Measurements from ENCODE around the gene CR2. TPM values are rescaled to one million over a fixed set of nuclear protein-coding genes. Genes with fewer than 3 reads are reported as not detected.
"Not testable (repeated sequence)": the region's sequence is repeated elsewhere in the genome, so short reads cannot be mapped to it uniquely, and the experiment has no call there.

CR2 gene
- total RNA-seq, 2 donors from 2014 or later = not detected

GRCh38 chr1:207431508-207431907, 22.6 kb upstream of the CR2 start:
- H3K27me3 ChIP-seq = no peaks in the 10 kb centered on the region
- no peaks in the 10 kb centered on the region for H3K9me3 ChIP-seq
- no peak for DNase-seq (ENCODE audit: low spot score)
- H3K4me3 ChIP-seq = no peak overlapping the region
- H3K4me1 ChIP-seq = no peaks in the 10 kb centered on the region
- no peak overlapping the region for H3K27ac ChIP-seq
- TF ChIP-seq CTCF (IDR thresholded peaks at IDR 0.05) = no peak
- H3K36me3 ChIP-seq = no peaks in the 10 kb centered on the region

- Histone ChIP-seq H3K4me1 (no peaks in the 10 kb centered on the region), H3K27me3 (no peaks in the 10 kb centered on the region), H3K4me3 (no peak overlapping the region), H3K27ac (no peak overlapping the region), H3K9me3 (no peaks in the 10 kb centered on the region), H3K36me3 (no peaks in the 10 kb centered on the region)
- DNase-seq (ENCODE audit: low spot score) = no peak
- no peak for TF ChIP-seq CTCF (IDR thresholded peaks at IDR 0.05)
Measured at GRCh38 chr1:207433435-207433834, 20.7 kb upstream of the CR2 start.

GRCh38 chr1:207436746-207437145, 17.4 kb upstream of the CR2 start:
- H3K4me1 ChIP-seq; H3K27me3 ChIP-seq; DNase-seq (ENCODE audit: low spot score); H3K27ac ChIP-seq; H3K9me3 ChIP-seq; H3K4me3 ChIP-seq; H3K36me3 ChIP-seq: not testable (repeated sequence)

- Histone ChIP-seq H3K27me3 (no peaks in the 10 kb centered on the region), H3K4me3 (no peak overlapping the region), H3K36me3 (no peaks in the 10 kb centered on the region), H3K4me1 (no peaks in the 10 kb centered on the region), H3K27ac (no peak overlapping the region), H3K9me3 (no peaks in the 10 kb centered on the region)
- TF ChIP-seq CTCF (IDR thresholded peaks at IDR 0.05) = no peak
- no peak for DNase-seq (ENCODE audit: low spot score)
Measured at GRCh38 chr1:207440626-207441025, 13.5 kb upstream of the CR2 start.

GRCh38 chr1:207444514-207445217, 9.5 kb upstream of the CR2 start:
- no peak for DNase-seq (ENCODE audit: low spot score)
- Histone ChIP-seq H3K36me3 (no peaks in the 10 kb centered on the region), H3K27me3 (no peaks in the 10 kb centered on the region), H3K4me3 (no peak overlapping the region), H3K27ac (no peak overlapping the region), H3K9me3 (no peaks in the 10 kb centered on the region), H3K4me1 (no peaks in the 10 kb centered on the region)
- TF ChIP-seq CTCF (IDR thresholded peaks at IDR 0.05) = no peak

- Histone ChIP-seq H3K27me3 (peaks cover 5 to 7% of the 10 kb centered on the region in 2 donors), H3K9me3 (no peaks in the 10 kb centered on the region), H3K4me1 (peaks cover 0 to 12% of the 10 kb centered on the region in 2 donors), H3K36me3 (no peaks in the 10 kb centered on the region), H3K4me3 (peak overlapping the region in 1 of 2 donors; percentile 2), H3K27ac (no peak overlapping the region)
- no peak for TF ChIP-seq CTCF (IDR thresholded peaks at IDR 0.05)
- no peak for DNase-seq (ENCODE audit: low spot score)
Measured at GRCh38 chr1:207453710-207454045, 450 bp upstream of the CR2 start.

Data from right atrium auricular region (tissue), 2 donors.